GM12891 (cell line): Measurements from ENCODE around the gene DCN.

ENCODE experiments used
- DNase-seq: peaks from one replicate; pipeline ENCODE4 v3.0.0; 2011; ENCODE audit warnings: low spot score; ENCODE audit not compliant: insufficient read length
- FAIRE-seq: peaks from 2 replicates; lab custom pipeline; 2011; peaks lifted over from hg19 to GRCh38; lab: Jason Lieb, UNC
- PAX5 ChIP-seq: IDR thresholded peaks from 2 replicates; pipeline ENCODE4 v1.6.1; 2011; ENCODE audit warnings: low read length, moderate library complexity, mild to moderate bottlenecking; ENCODE audit not compliant: insufficient read depth, severe bottlenecking
- POLR2A ChIP-seq: IDR thresholded peaks from 2 replicates; pipeline ENCODE4 v1.6.1; 2011; ENCODE audit warnings: low read depth, low read length, control low read depth
- POLR2AphosphoS5 ChIP-seq: IDR thresholded peaks from 2 replicates; pipeline ENCODE4 v1.6.1; 2011; ENCODE audit warnings: low read depth, low read length, control low read depth
- POU2F2 ChIP-seq: IDR thresholded peaks from 2 replicates; pipeline ENCODE4 v1.6.1; 2011; ENCODE audit warnings: low read depth, mild to moderate bottlenecking, control low read depth, low read length, moderate library complexity
- SPI1 ChIP-seq: IDR thresholded peaks from 2 replicates; pipeline ENCODE4 v1.6.1; 2011; ENCODE audit warnings: low read depth, low read length, control low read depth
- TAF1 ChIP-seq: IDR thresholded peaks from 2 replicates; pipeline ENCODE4 v1.6.1; 2011; ENCODE audit warnings: low read depth, low read length, control low read depth

DCN gene

GRCh38 chr12:91126516-91126915 lies 56.1 kb downstream of the DCN start:
- no peak for TF ChIP-seq SPI1
- no peak for TF ChIP-seq PAX5
- no peak for TF ChIP-seq POU2F2
- no peak for TF ChIP-seq POLR2A
- no peak for TF ChIP-seq POLR2AphosphoS5
- no peak for TF ChIP-seq TAF1
- FAIRE-seq (no peak), DNase-seq (no peak)

GRCh38 chr12:91123236-91123916 lies 59.2 kb downstream of the DCN start:
- DNase-seq (no peak), FAIRE-seq (no peak)
- no peak for TF ChIP-seq POU2F2

- FAIRE-seq (no peak), DNase-seq (no peak)
- TF ChIP-seq PAX5 (no peak), POLR2A (no peak), SPI1 (no peak), POLR2AphosphoS5 (no peak), POU2F2 (no peak), TAF1 (no peak)
These were observed 61.8 kb downstream of the DCN start for GRCh38 chr12:91120781-91121180.

GRCh38 chr12:91119089-91119488 lies 63.5 kb downstream of the DCN start:
- no peak for DNase-seq
- TF ChIP-seq TAF1 = no peak
- TF ChIP-seq POU2F2 = no peak
- TF ChIP-seq PAX5 = no peak
- no peak for TF ChIP-seq POLR2A
- TF ChIP-seq SPI1 = no peak
- TF ChIP-seq POLR2AphosphoS5 = no peak
- FAIRE-seq = no peak

GRCh38 chr12:91113621-91114020 lies 69.0 kb downstream of the DCN start:
- no peak for TF ChIP-seq POLR2A
- no peak for TF ChIP-seq POU2F2
- no peak for TF ChIP-seq TAF1
- no peak for TF ChIP-seq PAX5
- TF ChIP-seq SPI1 = no peak
- TF ChIP-seq POLR2AphosphoS5 = no peak
- FAIRE-seq = no peak
- no peak for DNase-seq

GRCh38 chr12:91111366-91112325 lies 71.0 kb downstream of the DCN start, which contains the start of gene LUM:
LUM (minus strand) TSS chr12:91111494; CDS start chr12:91108979, 2,515 bp downstream.
- DNase-seq = no peak
- FAIRE-seq = no peak
- TF ChIP-seq SPI1 (no peak), POLR2AphosphoS5 (no peak), POLR2A (no peak), POU2F2 (no peak), TAF1 (no peak), PAX5 (no peak)

GRCh38 chr12:91110311-91110924 lies 72.2 kb downstream of the DCN start:
- TF ChIP-seq POLR2A (no peak), POLR2AphosphoS5 (no peak), PAX5 (no peak), SPI1 (no peak), TAF1 (no peak), POU2F2 (no peak)
- FAIRE-seq (no peak), DNase-seq (no peak)

- no peak for TF ChIP-seq POU2F2
- no peak for TF ChIP-seq POLR2AphosphoS5
- TF ChIP-seq PAX5 = no peak
- no peak for TF ChIP-seq SPI1
- TF ChIP-seq POLR2A = no peak
- TF ChIP-seq TAF1 = no peak
- DNase-seq = no peak
- no peak for FAIRE-seq
These were observed 72.9 kb downstream of the DCN start for GRCh38 chr12:91109581-91110310.

GRCh38 chr12:91109148-91109564 lies 73.5 kb downstream of the DCN start:
- TF ChIP-seq POLR2AphosphoS5 (no peak), SPI1 (no peak), POLR2A (no peak), TAF1 (no peak), POU2F2 (no peak), PAX5 (no peak)
- FAIRE-seq (peak; percentile 79), DNase-seq (no peak)

GRCh38 chr12:91108196-91108755 lies 74.3 kb downstream of the DCN start:
- FAIRE-seq (no peak), DNase-seq (no peak)
- TF ChIP-seq POU2F2 = no peak
- no peak for TF ChIP-seq SPI1
- no peak for TF ChIP-seq TAF1
- no peak for TF ChIP-seq POLR2A
- TF ChIP-seq PAX5 = no peak
- no peak for TF ChIP-seq POLR2AphosphoS5
